Heart right ventricle (tissue), 16 donors: ENCODE results near the gene ARHGAP4. TPM values are rescaled to one million over a fixed set of nuclear protein-coding genes. Genes with fewer than 3 reads are reported as not detected.

Experiments
- ATAC-seq, 8 donors: fragments of 200-7000 bp; cut with Tn5 transposase; one replicate each; pipeline ENCODE4 v1.9.1; 2020; ENCODE audit warnings: mild to moderate bottlenecking in 8 of 8, moderate library complexity in 8 of 8, moderate number of reproducible peaks in 1 of 8
- DNase-seq, 2 donors: peaks; one replicate each; pipeline ENCODE4 v3.0.0-alpha.2; 2020
- H3K27ac ChIP-seq, 10 donors: fragments of 200-600 bp; sonication (generic) in 2 of 10; one replicate each; pipeline versions ENCODE4 v1.5.0 to v1.8.0; 2020 to 2022; ENCODE audit warnings: mild to moderate bottlenecking in 3 of 10
- H3K27me3 ChIP-seq, 7 donors: fragments of 200-600 bp; one replicate each; pipeline ENCODE4 v1.8.0; 2021 to 2022; ENCODE audit warnings: mild to moderate bottlenecking in 2 of 7
- H3K36me3 ChIP-seq, 9 donors: fragments of 200-600 bp; sonication (generic) in 1 of 9; one replicate each; pipeline versions ENCODE4 v1.5.0 to v1.8.0; 2020 to 2022; ENCODE audit warnings: mild to moderate bottlenecking in 2 of 9
- H3K4me1 ChIP-seq, 9 donors: fragments of 200-600 bp; sonication (generic) in 1 of 9; one replicate each; pipeline versions ENCODE4 v1.5.0 to v1.8.0; 2020 to 2022; ENCODE audit warnings: mild to moderate bottlenecking in 4 of 9
- H3K4me3 ChIP-seq, 10 donors: fragments of 200-600 bp; sonication (generic) in 2 of 10; one replicate each; pipeline versions ENCODE4 v1.5.0 to v1.8.0; 2020 to 2022; ENCODE audit warnings: mild to moderate bottlenecking in 7 of 10, moderate library complexity in 2 of 10
- H3K9me3 ChIP-seq, 11 donors: fragments of 200-600 bp in 10 of 11; sonication (generic) in 2 of 11; one replicate each; pipeline versions ENCODE4 v1.5.0 to v1.8.0; 2013 to 2022; ENCODE audit warnings: mild to moderate bottlenecking in 2 of 11, control low read depth in 1 of 11, moderate library complexity in 1 of 11
- CTCF ChIP-seq, 9 donors: fragments of 200-600 bp; sonication (generic) in 2 of 9; IDR thresholded peaks; one replicate each; pipeline versions ENCODE4 v1.5.0 to v1.8.0; 2021 to 2022; ENCODE audit warnings: antibody characterized with exemption in 9 of 9, mild to moderate bottlenecking in 5 of 9, moderate library complexity in 1 of 9
- WGBS, 2 donors: extraction: QIAGEN DNeasy Blood & Tissue Kit; methylation state at CpG; one replicate each; pipeline ENCODE4 v1.1.7; 2013; ENCODE audit warnings: inconsistent platforms in 1 of 2; 5-methylcytosine and 5-hydroxymethylcytosine counted together
- intact Hi-C, 10 donors: fragments of 100-400 bp; cut with DNase I; formaldehyde crosslinking; loops; one replicate each; pipeline versions ENCODE4 v1.11.1 to v1.14.2; 2022
- polyA plus RNA-seq, 2 donors: library from polyadenylated mRNA; stranded (reverse); fragments of 200-250 nt; gene quantifications; one replicate each; pipeline ENCODE4 v1.2.3, GENCODE V29; 2013
- total RNA-seq, 10 donors: library from RNA; stranded (reverse); fragmentation: NEBNext Ultra II Directional in 3 of 10; extraction: Animal tissue kit (Norgen Biotek cat#: 25700) in 3 of 10; gene quantifications; one replicate each; pipeline versions ENCODE4 v1.2.1 to v1.2.4, GENCODE V29; 2021 to 2023
- donor health status: Arrhythmogenic right ventricular cardiomyopathy.
- donor health status: ischemic (EF 13 %, LVEDD 7.1; RV severe dilation, severe dysfunction).
- donor health status: healthy with polysubstance abuse.
- donor health status: DM: no; HTN: yes; CAD: no.
- donor health status: DM: no; HTN: no; CAD: no.
- donor health status: ischemic (EF 25% LVEDD 6.9; RV normal size, moderate dysfunction).
- donor health status: ischemic (EF 25% LVEDD 5.7; RV mildly dilated, moderate dysfunction).
- donor health status: healthy.
- donor health status: DM: yes; HTN: yes; CAD: no.
- donor health status: Ischemic cardiomyopathy.
- donor health status: ischemic (EF 35%, LVEDD 5.7; RV mildly dilated, moderate dysfunction).
- donor health status: nonischemic (EF 11% LVEDD 7.7; RV severe dilation, severe dysfunction).
- donor health status: DM: yes; HTN: yes; CAD: no.
- donor health status: PGD.
- donor health status: ischemic (EF 29% LVEDD 5.4; RV normal size, mild dysfunction).
- donor health status: nonischemic (EF 23%, LVEDD 6.1; RV moderate dilation, normal function).

ARHGAP4 gene
- total and polyA plus RNA-seq, 12 donors = 5.5 to 65.5 (median 9.3) TPM

DNA sequence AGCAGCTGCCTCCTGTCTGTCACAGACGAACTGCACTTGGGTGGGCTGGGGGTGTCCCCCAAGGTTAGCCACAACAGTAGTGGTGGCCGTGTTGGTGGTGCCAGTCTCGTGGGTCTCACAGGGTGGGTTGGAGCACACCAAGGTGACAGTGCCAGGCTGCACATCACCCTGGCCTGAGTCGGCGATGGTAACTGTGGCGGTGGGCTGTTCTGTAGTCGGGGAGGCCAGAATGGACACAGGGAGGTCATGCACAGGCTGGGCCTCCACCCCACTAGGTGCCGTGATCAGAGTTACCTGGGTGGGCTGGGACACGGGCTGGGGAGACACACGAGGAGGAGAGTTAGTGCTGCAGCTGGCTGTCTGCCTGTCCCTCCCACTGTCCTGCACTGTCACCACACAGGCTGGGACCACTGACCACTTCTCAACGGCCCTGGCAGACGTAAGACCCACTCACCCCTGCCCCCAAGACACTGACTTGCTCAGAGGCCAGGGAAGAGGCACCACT is 29.2 kb upstream of the ARHGAP4 start:
- H3K4me3 ChIP-seq = no peak overlapping the region
- H3K36me3 ChIP-seq = peaks cover 0 to 100% (median 4%) of the 10 kb centered on the region in 9 donors
- peaks cover 0 to 11% (median 7%) of the 10 kb centered on the region in 9 donors for H3K4me1 ChIP-seq
- no peak overlapping the region for H3K27ac ChIP-seq
- ATAC-seq = no peak
- no peaks in the 10 kb centered on the region for H3K27me3 ChIP-seq
- TF ChIP-seq CTCF (IDR thresholded peaks at IDR 0.05) = no peak
- no peak for DNase-seq
- 72 to 76% methylated on average over 12 of the region's 12 CpGs for WGBS, 2 donors
- no peaks in the 10 kb centered on the region for H3K9me3 ChIP-seq
- intact Hi-C loops = loop anchor here in 3 of 10 donors (2.0 to 10.0 kb wide), 3 partner anchors 190 to 990 kb away; partner anchors contain the start of gene PLXNB3 (in 2 of the 3)

GRCh38 chrX:153954558-153955227 is 28.6 kb upstream of the ARHGAP4 start:
- H3K4me1 ChIP-seq = peaks cover 0 to 17% (median 8%) of the 10 kb centered on the region in 9 donors
- H3K27ac ChIP-seq = no peak overlapping the region
- intact Hi-C loops = loop anchor here in 6 of 10 donors (2.0 to 10.0 kb wide), 5 partner anchors 187 to 990 kb away; partner anchors contain the start of gene PLXNB3 (in 5 of the 6)
- 92 to 96% methylated on average over 23 to 44 of the region's 44 CpGs for WGBS, 2 donors
- no peak for TF ChIP-seq CTCF (IDR thresholded peaks at IDR 0.05)
- ATAC-seq = peak in 1 of 8 donors; percentile 3
- DNase-seq = no peak
- H3K9me3 ChIP-seq = no peaks in the 10 kb centered on the region
- no peaks in the 10 kb centered on the region for H3K27me3 ChIP-seq
- H3K4me3 ChIP-seq = no peak overlapping the region
- H3K36me3 ChIP-seq = peaks cover 0 to 100% (median 4%) of the 10 kb centered on the region in 9 donors

DNA sequence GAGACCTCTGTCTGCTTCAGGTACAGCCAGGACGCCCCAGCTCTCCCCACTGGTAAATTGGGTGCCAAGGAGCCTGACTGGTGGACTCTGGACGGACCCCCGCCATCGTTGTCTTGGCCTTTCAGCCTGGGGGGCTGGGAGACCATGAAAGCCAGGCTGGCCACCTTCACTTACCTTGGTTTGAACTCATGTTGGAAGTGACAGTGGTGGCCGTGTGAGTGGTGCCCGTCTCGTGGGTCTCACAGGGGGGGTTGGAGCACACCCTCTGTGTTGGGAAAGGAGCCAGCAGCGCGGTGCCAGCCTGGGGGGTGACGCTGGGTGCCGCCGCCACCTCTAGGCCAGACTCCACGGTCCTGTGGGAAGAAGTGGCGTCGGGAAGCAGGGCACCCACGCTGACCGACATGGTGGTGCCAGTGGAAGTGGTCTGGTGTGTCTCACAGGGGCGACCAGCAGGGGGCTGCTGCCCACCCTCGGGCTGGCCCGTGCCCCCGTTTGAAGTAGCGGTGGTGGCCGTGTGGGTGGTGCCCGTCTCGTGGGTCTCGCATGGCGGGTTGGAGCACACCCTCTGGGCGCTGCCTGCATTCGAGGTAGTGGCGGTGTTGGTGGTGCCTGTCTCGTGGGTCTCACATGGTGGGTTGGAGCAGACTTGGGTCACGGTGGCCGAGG is 28.0 kb upstream of the ARHGAP4 start:
- H3K36me3 ChIP-seq = peaks cover 0 to 100% (median 4%) of the 10 kb centered on the region in 9 donors
- DNase-seq (no peak), ATAC-seq (peak in 3 of 8 donors; percentile 3 to 5 (median 3))
- peak overlapping the region in 3 of 10 donors; percentile 29 to 62 (median 56) for H3K27ac ChIP-seq
- intact Hi-C loops = loop anchor here in 8 of 10 donors (1.0 to 10.0 kb wide), 6 partner anchors 187 to 989 kb away; partner anchors contain the start of gene PLXNB3 (in 7 of the 8)
- no peak for TF ChIP-seq CTCF (IDR thresholded peaks at IDR 0.05)
- no peaks in the 10 kb centered on the region for H3K27me3 ChIP-seq
- 81 to 85% methylated on average over 20 to 33 of the region's 33 CpGs for WGBS, 2 donors
- H3K9me3 ChIP-seq = no peaks in the 10 kb centered on the region
- H3K4me1 ChIP-seq = peaks cover 0 to 23% (median 8%) of the 10 kb centered on the region in 9 donors
- no peak overlapping the region for H3K4me3 ChIP-seq

DNA sequence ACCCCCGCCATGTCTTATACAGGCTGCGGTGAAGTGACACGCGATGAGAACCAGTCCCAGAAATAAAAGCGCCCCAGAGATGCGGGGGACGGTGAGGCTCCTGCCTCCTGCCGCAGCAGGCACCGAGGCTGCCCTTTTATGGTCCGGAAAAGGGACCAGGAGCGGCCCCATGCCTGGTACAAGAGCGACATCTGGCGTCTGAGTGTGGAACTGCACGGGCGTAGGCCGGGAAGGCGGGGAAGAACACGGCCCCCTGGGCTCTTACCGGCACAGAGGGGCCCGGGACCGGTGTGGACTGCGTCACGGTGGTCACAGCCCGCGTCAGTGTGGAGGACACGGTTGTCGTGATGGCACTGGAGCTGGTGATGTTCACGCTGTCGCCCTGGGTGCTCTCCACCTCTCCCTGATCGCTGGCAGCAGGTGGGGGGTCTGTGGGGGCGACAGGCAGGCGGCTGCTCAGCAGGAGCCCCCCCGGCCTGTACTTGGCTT is 27.3 kb upstream of the ARHGAP4 start:
- intact Hi-C loops = loop anchor here in 7 of 10 donors (1.0 to 10.0 kb wide), 6 partner anchors 186 to 989 kb away; partner anchors contain the start of gene PLXNB3 (in 6 of the 7)
- Histone ChIP-seq H3K36me3 (peaks cover 0 to 100% (median 4%) of the 10 kb centered on the region in 9 donors), H3K4me1 (peaks cover 0 to 28% (median 10%) of the 10 kb centered on the region in 9 donors), H3K4me3 (no peak overlapping the region), H3K9me3 (no peaks in the 10 kb centered on the region), H3K27me3 (no peaks in the 10 kb centered on the region), H3K27ac (peak overlapping the region in 6 of 10 donors; percentile 8 to 69 (median 42))
- peak; percentile 59 to 76 (median 67) for ATAC-seq
- TF ChIP-seq CTCF (IDR thresholded peaks at IDR 0.05) = peak; percentile 84 to 100 (median 89)
- DNase-seq = peak; percentile 56 to 68
- WGBS, 2 donors = 6 to 21% methylated on average over 17 to 33 of the region's 33 CpGs
